HEK293 (cell line): Measurements from ENCODE around the gene SOX5.

ENCODE experiments used
- CTCF ChIP-seq: fragments of 450-650 bp; formaldehyde crosslinking; IDR thresholded peaks from 2 replicates; pipeline ENCODE4 v1.5.1; 2016; ENCODE audit warnings: missing biosample characterization, missing genetic modification characterization
- HIC1 ChIP-seq: fragments of 450-650 bp; formaldehyde crosslinking; IDR thresholded peaks from 2 replicates; pipeline ENCODE4 v1.5.1; 2016; ENCODE audit warnings: missing biosample characterization, missing genetic modification characterization
- INSM2 ChIP-seq: fragments of 450-650 bp; formaldehyde crosslinking; IDR thresholded peaks from 2 replicates; pipeline ENCODE4 v1.5.1; 2016; ENCODE audit warnings: missing biosample characterization, missing genetic modification characterization
- TCF7L2 ChIP-seq: IDR thresholded peaks from 2 replicates; pipeline ENCODE4 v1.6.1; 2011; ENCODE audit warnings: low read depth, mild to moderate bottlenecking, inconsistent platforms, low read length, moderate library complexity, borderline replicate concordance
- TRIM28 ChIP-seq: IDR thresholded peaks from 2 replicates; pipeline ENCODE4 v1.6.1; 2011; ENCODE audit warnings: low read length, control low read depth, borderline replicate concordance
- YY2 ChIP-seq: fragments of 450-650 bp; formaldehyde crosslinking; IDR thresholded peaks from 2 replicates; pipeline ENCODE4 v1.5.1; 2016; ENCODE audit warnings: missing biosample characterization, missing genetic modification characterization
- ZBTB7A ChIP-seq: fragments of 450-650 bp; formaldehyde crosslinking; IDR thresholded peaks from 2 replicates; pipeline ENCODE4 v1.5.1; 2016; ENCODE audit warnings: low read depth, missing biosample characterization, missing genetic modification characterization
- ZNF24 ChIP-seq: fragments of 450-650 bp; formaldehyde crosslinking; IDR thresholded peaks from 2 replicates; pipeline ENCODE4 v1.5.1; 2016; ENCODE audit warnings: missing biosample characterization, missing genetic modification characterization
- ZNF274 ChIP-seq, 2 experiments: fragments of 200-500 bp in 1 of 2; fragments of 450-650 bp in 1 of 2; sonication (Bioruptor generic) in 1 of 2; formaldehyde crosslinking in 1 of 2; IDR thresholded peaks; 2 replicates each; pipeline versions ENCODE4 v1.5.1 to v1.6.1; 2014 to 2016; ENCODE audit warnings: borderline replicate concordance in 1 of 2, inconsistent platforms in 1 of 2, low read length in 1 of 2, missing biosample characterization in 1 of 2, missing genetic modification characterization in 1 of 2
- ZNF302 ChIP-seq: fragments of 450-650 bp; formaldehyde crosslinking; IDR thresholded peaks from 2 replicates; pipeline ENCODE4 v1.5.1; 2016; ENCODE audit warnings: missing biosample characterization, missing genetic modification characterization, low read depth
- ZNF513 ChIP-seq: fragments of 450-650 bp; IDR thresholded peaks from 2 replicates; pipeline ENCODE4 v1.5.1; 2018; ENCODE audit warnings: missing biosample characterization, missing genetic modification characterization
- ZNF837 ChIP-seq: fragments of 450-650 bp; formaldehyde crosslinking; IDR thresholded peaks from 2 replicates; pipeline ENCODE4 v1.5.1; 2016; ENCODE audit warnings: missing biosample characterization, missing genetic modification characterization

GRCh38 chr12:23750923-23751322 is 198.5 kb downstream of the SOX5 start:
- TF ChIP-seq ZNF24 (tag by site-specific recombination) = no peak
- no peak for TF ChIP-seq TCF7L2
- no peak for TF ChIP-seq ZBTB7A (tag by site-specific recombination)
- TF ChIP-seq YY2 (tag by site-specific recombination) = no peak
- no peak for TF ChIP-seq TRIM28
- TF ChIP-seq ZNF513 (tag by site-specific recombination) = no peak
- TF ChIP-seq INSM2 = no peak
- TF ChIP-seq ZNF837 (tag by site-specific recombination) = no peak
- no peak for TF ChIP-seq ZNF274 (IDR thresholded peaks at IDR 0.05; ENCODE audit: low read length)
- no peak for TF ChIP-seq ZNF274 (tag by site-specific recombination; IDR thresholded peaks at IDR 0.05; ENCODE audit: borderline replicate concordance)
- TF ChIP-seq HIC1 = no peak
- TF ChIP-seq ZNF302 (tag by site-specific recombination) = no peak
- TF ChIP-seq CTCF (tag by site-specific recombination) = no peak
